SK-MEL-5 (cell line): ENCODE data around the gene BOD1L1. TPM values are rescaled to one million over a fixed set of nuclear protein-coding genes. Genes with fewer than 3 reads are reported as not detected.
"Not testable (repeated sequence)": the region's sequence is repeated elsewhere in the genome, so short reads cannot be mapped to it uniquely, and the experiment has no call there.

Experiments used
- DNase-seq: peaks from one replicate; pipeline ENCODE4 v3.0.0-alpha.2; 2016; ENCODE audit warnings: low read depth, low spot score
- in situ Hi-C: cut with HindIII; loops from 2 replicates; pipeline ENCODE4 v1.10.0; 2016; ENCODE audit warnings: low sequenced_read_pairs, high pct_unique_total_duplicates, low pct_unique_long_range_greater_than_20kb
- total RNA-seq: library from RNA; depleted of rRNA; stranded (reverse); fragments of >200 nt; shearing (Covaris generic); gene quantifications from 2 replicates; pipeline ENCODE4 v1.2.3, GENCODE V29; 2014

The BOD1L1 gene
- total RNA-seq, 1 experiment from 2014 or later = 23.7 TPM

DNA sequence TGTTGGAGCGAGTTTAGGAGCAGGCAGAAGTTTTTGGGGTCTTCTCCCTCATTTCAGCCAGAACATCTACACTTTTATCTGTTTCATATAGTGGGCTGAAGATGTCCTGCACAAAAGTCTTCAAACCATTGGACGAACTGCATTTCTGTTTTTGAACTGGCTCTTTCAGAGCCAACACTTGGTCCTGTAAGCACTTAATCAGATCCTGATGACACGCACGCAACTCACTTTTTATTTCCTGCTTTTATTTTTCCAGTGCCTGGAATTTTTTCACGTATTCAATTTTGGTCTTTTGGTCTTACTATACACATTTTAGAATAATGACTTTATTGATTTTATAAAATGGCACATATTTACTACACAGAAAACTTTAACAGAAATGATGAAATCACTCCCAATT is 43.0 kb downstream of the BOD1L1 start:
- in situ Hi-C loops = no loop called here
- DNase-seq = no peak

DNA sequence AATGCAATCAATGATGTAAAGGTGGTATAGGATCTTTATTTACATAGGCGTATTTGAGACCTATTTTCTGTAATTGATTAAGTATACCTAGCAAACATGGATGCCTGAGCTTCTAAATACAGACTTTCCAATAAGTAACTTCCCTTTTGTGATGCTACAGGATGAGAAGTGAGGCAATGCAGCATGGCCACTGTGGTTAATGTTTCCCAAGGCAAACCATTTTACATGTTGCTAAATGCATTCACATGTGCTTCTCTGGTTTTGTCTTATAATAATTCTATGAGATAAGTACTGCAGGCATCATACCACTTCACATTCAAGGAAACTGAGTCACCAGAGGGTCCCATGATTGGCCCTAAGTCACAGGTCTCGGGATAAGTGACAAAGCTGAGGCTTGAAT is 47.5 kb downstream of the BOD1L1 start:
- DNase-seq = peak; percentile 73
- in situ Hi-C loops = no loop called here

DNA sequence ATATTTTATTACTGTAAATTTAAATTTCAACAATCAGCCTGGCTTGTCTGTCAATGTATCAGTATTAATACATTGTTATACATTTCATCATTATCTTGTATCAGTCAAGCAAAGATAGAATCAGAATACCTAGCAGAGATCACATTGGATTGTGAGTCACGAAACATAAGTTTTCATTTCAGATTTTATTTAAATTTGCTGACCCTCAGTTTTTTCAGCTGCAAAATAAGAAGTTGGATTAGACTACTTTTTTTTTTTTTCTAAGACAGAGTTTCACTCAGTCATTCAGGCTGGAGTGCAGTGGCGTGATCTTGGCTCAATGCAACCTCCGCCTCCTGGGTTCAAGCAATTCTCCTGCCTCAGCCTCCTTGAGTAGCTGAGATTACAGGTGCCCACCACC is 49.9 kb downstream of the BOD1L1 start:
- DNase-seq = no peak
- in situ Hi-C loops = no loop called here

GRCh38 chr4:13570916-13571315 is 56.6 kb downstream of the BOD1L1 start:
- in situ Hi-C loops = no loop called here
- no peak for DNase-seq

DNA sequence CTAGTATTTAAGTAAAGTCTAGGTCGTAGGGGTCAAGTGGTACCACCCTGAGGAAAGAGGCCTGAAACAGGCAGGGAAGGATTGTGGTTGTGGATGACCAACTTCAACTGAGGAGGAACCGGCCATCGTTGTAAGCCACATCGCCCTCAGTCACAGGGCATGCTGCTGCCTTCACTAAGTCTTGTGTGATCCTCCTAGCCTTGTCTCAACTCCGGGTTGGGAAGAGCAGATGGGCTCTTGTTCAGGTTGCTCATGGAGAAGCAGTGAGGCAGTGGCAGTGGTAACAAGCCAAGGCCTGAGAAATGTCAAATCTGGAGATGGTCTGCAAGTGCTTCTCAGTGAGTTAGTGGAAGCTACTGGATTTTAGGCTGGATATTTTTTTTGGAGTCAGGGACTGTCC is 60.4 kb downstream of the BOD1L1 start:
- in situ Hi-C loops = no loop called here
- DNase-seq = no peak

- no peak for DNase-seq
- in situ Hi-C loops = no loop called here
Observed at GRCh38 chr4:13562876-13563275, 64.6 kb downstream of the BOD1L1 start.

GRCh38 chr4:13561673-13562072 is 65.9 kb downstream of the BOD1L1 start:
- in situ Hi-C loops = no loop called here
- DNase-seq = no peak

DNA sequence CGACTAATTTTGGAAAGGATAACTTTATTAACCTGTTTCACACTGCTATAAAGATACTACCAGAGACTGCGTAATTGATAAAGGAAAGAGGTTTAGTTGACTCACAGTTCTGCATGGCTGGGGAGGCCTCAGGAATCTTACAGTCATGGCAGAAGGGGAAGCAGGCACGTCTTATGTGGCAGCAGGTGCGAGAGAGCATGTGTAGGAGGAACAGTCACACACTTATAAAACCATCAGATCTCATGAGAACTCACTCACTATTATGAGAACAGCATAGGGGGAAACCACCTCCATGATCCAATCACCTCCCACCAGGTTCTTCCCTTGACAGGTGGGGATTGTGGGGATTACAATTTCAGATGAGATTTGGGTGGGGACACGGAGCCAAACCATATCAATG is 67.4 kb downstream of the BOD1L1 start:
- in situ Hi-C loops, DNase-seq: not testable (repeated sequence)

GRCh38 chr4:13559413-13559812 is 68.1 kb downstream of the BOD1L1 start:
- in situ Hi-C loops = no loop called here

GRCh38 chr4:13558881-13559280 is 68.6 kb downstream of the BOD1L1 start:
- DNase-seq = no peak
- in situ Hi-C loops = no loop called here

More at GRCh38 chr4:13559413-13559812, 68.1 kb downstream of the BOD1L1 start:
- DNase-seq = peak; percentile 71

- DNase-seq = no peak
- in situ Hi-C loops = no loop called here
Observed at GRCh38 chr4:13555325-13555724, 72.2 kb downstream of the BOD1L1 start.

DNA sequence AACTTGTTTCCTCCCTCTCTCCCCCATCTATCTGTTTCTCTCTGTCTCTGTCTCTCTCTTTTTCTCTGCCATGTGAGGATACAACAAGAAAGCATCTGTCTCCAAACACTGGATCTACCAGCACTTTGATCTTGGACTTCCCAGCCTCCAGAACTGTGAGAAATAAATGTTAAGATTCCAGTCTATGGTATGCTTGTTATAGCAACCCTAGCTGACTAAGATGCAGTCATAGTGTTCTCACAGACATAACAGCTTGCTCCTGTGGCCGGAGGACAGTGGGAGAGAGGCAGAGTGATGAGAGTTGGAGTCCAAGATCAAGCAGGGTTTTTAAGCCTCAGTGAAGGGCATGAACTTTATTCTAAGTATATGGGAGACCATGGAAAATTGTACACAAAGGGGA is 74.4 kb downstream of the BOD1L1 start:
- DNase-seq = no peak
- in situ Hi-C loops = no loop called here

GRCh38 chr4:13548984-13549546 is 78.5 kb downstream of the BOD1L1 start:
- peak; percentile 89 for DNase-seq
- in situ Hi-C loops = no loop called here

GRCh38 chr4:13548059-13548983 is 79.2 kb downstream of the BOD1L1 start:
- DNase-seq = no peak
- in situ Hi-C loops = no loop called here

DNA sequence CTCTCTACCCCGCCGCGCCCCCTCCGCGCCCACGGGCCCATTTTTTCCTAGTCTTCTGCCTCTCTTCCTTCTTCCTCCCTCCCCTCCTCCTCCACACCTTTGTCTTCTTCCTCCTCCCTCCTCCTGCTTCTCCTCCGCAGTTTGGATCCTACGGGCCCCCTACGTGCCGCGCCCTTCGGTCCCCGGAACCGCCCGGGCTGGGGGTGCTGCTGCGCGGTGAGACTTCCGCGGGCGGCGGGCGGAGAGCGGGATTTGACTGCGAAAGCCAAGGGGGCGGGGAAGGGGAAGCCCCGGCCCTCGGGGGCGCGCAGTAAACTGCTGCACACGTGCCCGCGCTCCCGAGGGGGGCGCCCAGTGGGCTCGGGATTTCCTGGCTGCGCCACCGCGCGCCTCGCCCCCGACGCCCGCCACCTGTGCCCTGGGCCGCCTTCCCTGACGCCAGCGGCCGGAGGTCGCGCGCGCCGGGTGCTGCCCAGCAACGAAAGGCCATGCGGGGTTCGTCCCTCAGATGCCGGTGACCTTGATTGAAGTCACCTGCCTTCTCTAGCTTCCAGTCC is 80.0 kb downstream of the BOD1L1 start:
- in situ Hi-C loops = no loop called here
- no peak for DNase-seq

GRCh38 chr4:13546941-13547484 is 80.5 kb downstream of the BOD1L1 start:
- no peak for DNase-seq
- in situ Hi-C loops = no loop called here

DNA sequence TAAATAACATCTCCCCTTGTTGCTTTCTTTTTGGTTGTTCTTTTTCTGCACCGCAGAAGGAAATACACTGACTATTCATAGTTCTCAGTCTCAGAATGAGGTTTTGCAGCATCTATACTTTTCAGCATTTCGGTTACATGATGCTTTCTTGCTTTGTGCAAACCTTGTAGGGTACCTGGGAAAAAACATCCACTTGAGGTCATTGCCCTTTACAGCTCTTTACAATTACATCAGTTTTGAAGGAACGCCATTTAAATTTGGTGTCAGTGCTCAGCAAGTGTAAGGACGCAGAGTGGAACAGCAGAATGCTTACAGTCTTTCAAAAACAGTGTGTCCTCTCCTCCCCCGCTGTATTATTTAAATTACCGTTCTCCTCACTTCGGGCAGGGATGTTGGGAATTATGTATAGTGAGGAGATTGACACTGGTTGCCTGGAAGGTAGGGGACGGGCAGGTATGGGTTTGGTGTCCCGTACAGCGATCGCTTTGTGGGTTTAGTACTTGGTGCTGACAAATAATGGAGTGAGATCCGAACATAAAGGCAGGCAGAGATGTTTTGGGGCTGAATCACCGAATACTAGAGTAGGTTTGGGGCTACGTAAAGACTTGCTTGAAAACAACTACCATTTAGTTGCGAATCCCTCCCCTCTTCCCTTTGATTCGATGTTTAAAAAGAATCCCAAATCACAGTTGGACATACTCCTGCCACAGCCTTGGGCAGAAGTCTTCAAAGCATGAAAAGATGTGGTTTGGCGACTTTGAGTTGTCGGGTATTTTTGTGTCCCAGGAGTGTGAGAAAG is 81.2 kb downstream of the BOD1L1 start:
- in situ Hi-C loops = no loop called here
- no peak for DNase-seq

- in situ Hi-C loops = no loop called here
- no peak for DNase-seq
Observed at GRCh38 chr4:13545394-13545808, 82.1 kb downstream of the BOD1L1 start.
